Hematopoietic multipotent progenitor cell treated with erythropoietin and hydrocortisone succinate and interleukin-3 and kit ligand, for 6 days (in vitro differentiated cells): ENCODE measurements around the gene EVI5.
"Not testable (repeated sequence)": the region's sequence is repeated elsewhere in the genome, so short reads cannot be mapped to it uniquely, and the experiment has no call there.

Source experiments
- DNase-seq: peaks from one replicate; pipeline ENCODE4 v3.0.0-alpha.2; 2015

EVI5 gene

DNA sequence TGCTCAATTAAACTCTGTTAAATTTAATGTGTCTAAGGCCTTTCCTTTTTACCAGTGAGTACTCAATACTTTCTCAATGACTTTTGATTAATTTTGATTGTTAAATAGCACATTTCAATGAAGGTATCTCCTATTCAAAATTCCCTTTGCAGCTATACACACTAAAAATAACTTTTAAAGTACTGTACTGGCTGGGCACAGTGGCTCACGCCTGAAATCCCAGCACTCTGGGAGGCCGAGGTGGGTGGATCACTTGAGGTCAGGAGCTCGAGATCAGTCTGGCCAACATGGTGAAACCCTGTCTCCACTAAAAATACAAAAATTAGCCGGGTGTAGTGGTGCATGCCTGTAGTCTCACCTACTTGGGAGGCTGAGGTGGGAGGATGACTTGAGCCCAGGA is 38.7 kb downstream of the EVI5 start:
- not testable (repeated sequence) for DNase-seq

DNA sequence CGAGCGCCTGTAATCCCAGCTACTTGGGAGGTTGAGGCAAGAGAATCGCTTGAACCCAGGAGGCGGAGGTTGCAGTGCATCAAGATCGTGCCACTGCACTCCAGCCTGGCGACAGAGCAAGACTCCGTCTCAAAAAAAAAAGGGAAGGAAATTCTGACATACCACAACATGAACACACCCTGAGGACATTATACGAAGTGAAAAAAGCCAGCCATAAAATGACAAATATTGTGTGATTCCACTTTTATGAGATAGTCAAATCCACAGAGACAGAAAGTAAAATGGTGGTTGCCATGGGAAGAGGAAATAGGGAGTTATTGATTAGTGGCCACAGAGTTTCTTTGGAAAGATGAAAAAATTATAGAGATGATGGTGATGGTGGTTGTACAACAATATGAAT is 41.7 kb downstream of the EVI5 start:
- DNase-seq: peak; percentile 13

DNA sequence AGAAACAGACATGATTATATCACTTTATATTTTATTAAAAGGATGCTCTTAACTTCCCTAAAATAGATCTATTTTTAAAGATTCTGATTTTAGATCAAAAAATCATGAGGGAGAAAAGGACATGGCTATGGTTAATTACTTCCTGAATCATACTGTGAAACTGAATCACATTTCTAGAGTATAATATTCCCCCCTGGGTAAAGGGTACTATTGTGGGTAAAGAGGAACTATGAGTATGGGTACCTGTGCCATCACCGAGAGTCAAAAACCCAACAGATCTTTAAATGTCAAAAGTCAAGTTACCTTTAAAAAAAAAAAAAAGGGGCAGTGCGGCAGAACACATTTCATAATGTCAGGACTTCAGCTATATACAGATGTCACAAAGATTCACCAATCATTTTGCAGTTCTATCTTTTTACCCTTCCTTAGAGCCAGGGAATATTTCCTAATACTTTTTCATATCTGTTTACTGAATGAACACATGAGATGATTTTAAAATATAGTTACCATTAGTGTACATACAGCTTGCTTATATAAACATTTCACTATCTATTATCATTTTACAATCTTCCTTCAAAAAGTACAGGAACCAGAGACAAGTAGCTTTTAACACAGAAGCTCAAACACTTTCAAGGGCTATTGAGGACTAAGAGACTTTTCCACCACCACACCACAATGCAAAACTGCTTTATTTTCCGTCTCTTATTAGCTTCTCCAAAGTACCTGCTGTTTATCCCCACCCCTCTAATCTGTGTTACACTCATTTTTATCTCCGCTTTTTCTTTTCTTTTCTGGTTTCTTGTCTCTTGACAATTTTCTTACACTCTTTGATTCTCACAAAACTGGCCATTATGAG is 45.0 kb downstream of the EVI5 start:
- DNase-seq: no peak

DNA sequence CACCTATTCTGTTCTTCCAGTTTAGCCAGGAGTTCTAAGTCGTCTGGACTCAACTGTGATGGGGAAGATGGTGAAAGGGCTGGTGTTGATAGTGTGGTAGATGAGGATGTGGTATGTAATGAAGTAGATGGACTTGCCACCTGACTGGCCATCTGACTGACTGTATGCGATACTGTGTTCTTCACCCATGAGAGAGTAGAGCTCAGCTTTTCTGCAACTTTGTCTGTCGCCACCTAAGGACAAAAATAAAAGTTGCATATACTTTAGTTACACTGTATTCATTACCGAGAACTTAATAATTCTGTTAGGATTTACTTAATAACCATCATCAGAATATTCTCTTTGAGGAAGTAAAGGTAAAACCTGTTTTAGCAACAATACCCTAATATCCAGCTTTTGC is 48.5 kb downstream of the EVI5 start:
- peak; percentile 57 for DNase-seq

DNA sequence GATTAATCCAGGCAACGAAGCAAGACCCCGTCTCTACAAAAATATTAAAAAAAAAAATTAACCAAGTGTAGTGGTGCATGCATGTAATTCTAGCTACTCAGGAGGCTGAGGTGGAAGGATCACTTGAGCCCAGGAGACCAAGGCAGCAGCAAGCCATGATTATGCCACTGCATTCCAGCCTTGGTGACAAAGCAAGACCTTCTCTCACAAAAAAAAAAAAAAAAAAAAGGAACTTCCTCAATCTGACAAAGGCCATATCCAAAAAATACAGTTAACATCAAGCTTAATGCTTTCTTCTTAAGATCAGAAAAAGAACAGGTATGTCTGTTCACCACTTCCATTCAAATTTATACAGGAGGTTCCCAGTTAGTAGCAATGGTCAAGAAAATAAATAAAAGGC is 54.4 kb downstream of the EVI5 start:
- no peak for DNase-seq

DNA sequence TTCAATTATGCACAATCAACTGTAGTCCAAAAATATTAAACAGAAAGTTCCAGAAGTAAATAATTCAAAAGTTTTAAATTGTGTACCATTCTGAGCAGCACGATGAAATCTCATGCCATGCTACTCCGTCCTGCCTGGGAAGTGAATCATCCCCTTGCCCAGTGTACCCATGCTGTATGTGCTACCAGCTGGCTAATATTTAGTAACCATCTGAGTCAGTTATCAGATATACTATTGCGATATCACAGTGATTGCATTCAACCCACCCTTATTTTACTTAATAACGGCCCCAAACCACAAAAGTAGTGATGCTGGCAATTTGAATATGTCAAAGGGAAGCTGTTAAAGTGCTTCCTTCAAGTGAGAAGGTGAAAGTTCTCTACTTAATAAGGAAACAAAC is 56.2 kb downstream of the EVI5 start:
- DNase-seq: peak; percentile 68

DNA sequence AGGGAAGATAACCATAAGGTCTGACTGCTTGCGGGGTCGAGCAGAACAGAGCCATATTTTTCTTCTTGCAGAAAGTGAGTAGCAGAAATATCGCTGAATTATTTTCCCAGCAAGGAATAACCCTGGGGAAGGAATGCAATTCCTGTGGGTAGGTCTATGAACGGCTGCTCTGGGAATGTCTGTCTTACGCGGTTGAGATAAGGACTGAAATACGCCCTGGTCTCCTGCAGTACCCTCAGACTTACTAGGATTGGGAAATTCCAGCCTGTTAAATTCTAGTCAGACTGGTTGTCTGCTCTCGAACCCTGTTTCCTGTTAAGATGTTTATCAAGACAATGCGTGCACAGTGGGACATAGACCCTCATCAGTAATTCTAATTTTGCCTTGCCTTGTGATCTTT is 61.2 kb downstream of the EVI5 start:
- DNase-seq: not testable (repeated sequence)

DNA sequence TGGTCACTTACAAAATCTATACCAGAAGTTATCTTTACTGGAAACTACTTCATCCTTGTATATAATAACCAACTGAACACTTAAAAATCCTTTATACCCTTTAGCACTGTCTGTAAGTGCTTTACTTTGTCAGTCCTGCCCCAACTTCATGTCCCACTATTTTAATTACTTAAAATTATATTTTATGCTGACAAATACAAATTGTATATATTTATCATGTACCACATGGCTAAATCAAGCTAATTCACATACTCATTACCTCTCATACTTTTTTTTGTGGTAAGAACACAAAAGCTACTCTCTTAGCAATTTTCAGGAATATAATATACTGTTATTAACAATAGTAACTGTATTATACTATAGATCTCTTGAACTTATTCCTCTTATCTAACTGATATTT is 63.0 kb downstream of the EVI5 start:
- no peak for DNase-seq

DNA sequence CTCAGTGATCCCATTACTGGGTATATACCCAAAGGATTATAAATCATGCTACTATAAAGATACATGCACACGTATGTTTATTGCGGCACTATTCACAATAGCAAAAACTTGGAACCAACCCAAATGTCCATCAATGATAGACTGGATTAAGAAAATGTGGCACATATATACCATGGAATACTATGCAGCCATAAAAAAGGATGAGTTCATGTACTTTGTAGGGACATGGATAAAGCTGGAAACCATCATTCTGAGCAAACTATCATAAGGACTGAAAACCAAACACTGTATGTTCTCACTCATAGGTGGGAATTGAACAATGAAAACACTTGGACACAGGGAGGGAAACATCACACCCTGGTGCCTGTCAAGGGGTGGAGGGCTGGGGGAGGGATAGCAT is 63.8 kb downstream of the EVI5 start:
- not testable (repeated sequence) for DNase-seq

DNA sequence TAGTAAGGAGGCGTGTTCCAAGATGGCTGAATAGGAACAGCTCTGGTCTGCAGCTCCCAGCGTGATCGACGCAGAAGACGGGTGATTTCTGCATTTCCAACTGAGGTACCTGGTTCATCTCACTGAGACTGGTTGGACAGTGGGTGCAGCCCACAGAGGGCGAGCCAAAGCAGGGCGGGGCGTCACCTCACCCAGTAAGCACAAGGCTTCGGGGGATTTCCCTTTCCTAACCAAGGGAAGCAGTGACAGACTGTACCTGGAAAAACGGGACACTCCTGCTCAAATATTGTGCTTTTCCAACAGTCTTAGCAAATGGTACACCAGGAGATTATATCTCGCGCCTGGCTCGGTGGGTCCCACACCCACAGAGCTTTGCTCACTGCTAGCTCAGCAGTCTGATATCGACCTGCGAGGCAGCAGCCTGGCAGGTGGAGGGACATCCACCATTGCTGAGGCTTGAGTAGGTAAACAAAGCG is 69.4 kb downstream of the EVI5 start:
- not testable (repeated sequence) for DNase-seq

DNA sequence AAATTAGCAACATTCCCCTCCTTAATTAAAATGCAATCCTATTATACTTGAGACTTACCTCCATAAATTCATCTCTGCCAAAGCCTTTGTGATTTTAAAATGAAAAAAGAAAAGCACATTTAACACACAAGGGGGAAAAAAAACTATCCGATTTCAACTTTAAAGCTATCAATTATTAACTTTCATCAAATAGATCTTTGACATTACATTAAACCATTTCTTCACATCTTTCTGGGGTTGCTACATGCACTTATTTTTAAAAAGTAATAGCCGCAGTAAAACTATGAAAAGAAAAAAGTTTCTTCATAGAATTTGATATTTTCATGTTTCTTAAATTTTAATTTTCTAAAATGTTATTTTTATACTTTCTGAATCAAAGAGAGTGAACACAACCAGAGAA is 71.0 kb downstream of the EVI5 start:
- no peak for DNase-seq

DNA sequence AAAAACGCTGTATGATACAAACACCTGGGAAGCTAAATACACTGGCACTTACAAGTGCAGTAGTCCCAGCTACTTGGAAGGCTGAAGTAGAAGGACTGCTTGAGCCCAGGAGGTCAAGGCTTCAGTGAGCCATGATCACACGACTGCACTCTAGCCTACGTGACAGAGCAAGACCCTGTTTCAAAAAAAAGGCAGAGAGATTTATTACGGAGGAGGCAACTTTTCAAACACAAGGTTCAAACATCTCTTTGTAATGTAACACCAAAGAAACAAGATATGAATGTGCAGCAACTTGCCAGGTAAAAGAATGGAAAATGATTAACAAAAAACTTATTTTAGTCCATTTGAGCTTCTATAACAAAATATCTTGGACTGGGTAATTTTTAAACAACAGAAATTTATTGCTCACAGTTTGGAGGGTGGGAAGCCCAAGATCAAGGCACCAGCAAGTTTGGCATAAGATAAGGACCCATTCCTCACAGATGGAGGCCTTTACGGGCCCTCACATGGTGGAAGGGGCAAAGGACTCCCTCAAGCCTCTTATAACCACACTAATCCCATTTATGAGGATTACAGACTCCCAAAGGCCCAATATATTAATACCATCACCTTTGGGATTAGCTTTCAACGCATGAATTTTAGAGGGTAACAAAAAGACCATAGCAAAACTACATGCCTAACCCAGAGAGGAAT is 73.3 kb downstream of the EVI5 start:
- DNase-seq: no peak

DNA sequence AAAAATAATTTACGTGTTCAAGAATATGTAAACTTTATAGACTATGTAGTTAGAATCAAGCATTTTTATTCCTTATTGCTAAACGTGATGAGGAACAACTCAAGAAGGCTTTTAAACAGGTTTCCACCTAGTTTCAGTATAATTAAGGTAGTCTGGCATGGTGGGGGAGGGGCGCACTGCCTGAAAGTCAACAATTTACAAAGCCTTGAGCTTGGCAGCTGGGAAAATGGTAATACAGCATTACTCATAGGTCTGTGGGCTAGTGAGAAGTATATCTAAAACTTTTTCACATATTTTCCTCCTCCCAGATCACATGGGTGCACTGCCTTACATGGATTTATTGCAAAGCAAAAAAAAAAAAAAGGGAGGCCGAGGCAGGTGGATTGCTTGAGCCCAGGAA is 75.2 kb downstream of the EVI5 start:
- DNase-seq: no peak

DNA sequence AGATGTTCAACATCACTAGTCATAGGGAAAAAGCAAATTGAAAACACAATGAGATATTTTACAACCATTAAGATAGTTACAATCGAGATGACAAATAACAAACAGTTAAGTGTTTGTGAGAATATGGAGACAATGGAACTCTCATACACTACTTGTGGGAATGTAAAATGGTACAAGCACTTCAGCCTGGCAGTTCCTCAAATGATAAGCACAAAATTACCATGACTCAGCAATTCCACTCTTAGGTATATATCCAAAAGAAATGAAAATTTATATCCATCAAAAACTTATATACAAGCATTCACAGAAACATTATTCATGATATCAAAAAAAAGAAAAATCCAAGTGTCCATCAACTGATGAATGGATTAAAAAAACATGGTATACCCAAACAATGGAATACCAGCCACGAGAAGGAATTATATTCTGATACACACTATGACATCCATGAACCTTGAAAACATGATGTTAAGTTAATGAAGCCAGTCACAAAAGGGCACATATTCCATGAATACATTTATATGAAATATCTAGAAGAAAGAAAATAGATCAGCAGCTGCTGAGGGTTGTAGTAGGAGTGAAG is 76.4 kb downstream of the EVI5 start:
- peak; percentile 69 for DNase-seq

DNA sequence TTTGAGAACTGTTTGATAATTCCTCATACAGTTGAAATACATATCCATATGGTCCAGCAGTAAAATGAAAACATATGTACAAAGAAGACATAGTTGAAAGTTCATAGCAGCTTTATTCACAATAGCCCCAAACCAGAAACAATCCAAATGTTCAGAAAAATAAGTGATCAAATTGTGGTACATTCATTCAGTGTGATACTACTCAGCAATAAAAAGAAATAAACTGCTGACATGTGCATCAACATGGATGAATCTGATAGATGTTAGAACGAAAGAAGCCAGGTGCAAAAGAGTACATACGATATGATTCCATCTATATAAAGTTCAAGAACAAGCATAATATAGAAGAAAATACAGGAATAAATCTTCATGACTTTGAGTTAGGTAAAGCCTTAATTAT is 77.2 kb downstream of the EVI5 start:
- no peak for DNase-seq

DNA sequence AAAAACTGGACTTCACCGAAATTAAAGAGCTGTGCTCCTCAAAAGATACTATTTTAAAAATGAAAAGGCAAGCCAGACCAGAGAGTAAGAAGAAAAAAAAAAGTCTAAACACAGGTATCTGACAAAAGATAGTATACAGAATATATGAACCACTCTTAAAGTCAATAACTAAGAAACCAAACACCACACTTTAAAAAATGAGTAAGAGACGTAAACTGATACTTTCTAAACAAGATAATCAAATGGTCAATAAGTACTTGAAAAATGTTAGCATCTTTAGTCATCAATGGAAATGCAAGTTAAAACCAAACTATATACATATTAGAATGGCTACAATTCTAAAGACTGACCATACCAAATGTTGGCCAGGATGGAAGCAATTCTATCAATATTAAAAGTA is 77.6 kb downstream of the EVI5 start:
- no peak for DNase-seq

DNA sequence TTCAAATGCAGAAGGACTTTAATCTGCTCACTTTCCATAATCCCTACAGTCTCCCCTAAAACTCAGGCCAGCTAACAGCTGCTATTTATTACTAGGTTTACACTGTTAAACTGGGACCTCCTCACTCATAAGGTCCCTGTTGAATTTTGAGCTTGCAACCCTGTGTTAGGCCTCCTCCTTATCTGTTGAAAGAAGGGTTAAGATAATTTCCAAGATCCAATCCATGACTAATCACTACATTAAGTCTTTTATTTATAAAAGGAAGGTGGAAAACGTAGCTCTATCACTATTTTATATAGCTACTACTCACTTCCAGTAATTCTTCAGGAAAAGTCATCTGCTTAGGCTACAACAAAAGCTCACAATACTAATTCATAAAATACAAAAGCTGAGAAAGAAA is 79.5 kb downstream of the EVI5 start:
- DNase-seq: no peak

DNA sequence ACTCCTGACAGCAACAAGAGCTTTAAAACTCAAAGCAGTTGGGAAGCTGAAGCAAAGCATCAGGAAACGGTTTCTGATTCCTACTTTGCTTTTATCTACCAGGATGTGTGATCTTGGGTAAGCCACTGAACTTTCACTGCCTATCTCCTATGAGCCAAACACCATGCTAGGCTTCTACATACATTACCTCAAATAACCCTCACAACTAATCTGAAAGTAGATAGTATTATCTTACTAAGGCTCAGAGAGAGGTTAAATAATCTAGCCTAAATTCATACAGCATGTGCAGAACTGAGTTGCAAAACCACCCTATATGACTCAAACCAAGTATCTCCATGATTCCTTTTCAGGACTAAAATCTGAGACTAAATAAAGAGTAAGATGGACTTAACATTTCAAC is 83.8 kb downstream of the EVI5 start:
- DNase-seq: peak; percentile 42

DNA sequence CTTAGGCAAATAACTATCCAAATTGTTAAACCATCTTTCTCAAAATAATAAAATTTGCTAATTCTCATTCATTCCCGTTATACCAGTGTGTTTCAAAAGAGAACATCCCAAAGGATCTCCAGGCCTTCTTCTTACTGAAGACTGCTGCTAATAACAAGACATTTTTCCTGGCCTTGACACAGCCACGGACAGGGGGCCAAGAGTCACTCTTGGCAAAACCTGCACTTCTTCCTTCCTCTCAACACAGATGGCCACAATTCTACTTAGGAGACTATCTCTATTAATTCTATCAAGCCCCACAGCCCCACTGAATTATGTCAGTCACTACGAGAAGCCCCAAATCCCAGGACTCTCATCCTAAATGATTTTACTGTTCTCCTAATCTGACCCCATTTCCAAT is 86.0 kb downstream of the EVI5 start:
- no peak for DNase-seq

DNA sequence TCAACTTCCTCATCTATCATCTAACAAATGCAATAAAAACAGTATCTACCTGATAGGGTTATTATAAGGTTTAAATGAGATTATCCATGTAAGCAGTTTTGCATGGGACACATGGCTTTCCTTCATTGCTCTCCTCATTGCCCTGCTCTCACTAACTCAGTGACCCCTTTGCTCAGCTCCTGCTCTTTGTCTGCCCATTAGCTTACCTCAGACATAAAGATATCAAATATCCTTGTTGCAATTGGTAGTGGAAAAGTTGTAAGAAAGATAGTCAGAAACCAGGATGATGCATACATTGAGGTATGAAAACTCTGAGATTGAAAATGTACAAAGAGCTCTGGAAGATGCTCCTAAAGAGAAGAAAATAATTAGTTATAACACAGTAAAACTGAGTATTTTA is 89.8 kb downstream of the EVI5 start:
- DNase-seq: no peak

DNA sequence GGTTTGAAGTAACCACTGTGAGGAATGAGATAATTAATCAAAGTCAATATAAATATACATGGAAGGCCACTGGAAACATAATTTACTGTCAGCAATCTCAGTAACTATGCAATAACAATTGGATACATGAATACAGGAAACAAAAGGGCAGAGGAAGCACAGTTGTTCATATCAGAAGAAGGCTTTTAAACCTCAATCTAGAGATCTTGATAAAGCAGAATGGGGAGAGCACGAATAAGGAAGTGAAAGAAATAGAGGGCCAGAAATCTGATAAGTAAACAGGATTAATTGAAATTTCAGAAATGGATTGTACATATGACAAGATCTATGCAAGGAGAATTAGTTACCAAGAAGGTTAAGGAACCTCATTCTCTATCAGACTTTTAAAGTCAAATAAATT is 93.0 kb downstream of the EVI5 start:
- DNase-seq: peak; percentile 62

DNA sequence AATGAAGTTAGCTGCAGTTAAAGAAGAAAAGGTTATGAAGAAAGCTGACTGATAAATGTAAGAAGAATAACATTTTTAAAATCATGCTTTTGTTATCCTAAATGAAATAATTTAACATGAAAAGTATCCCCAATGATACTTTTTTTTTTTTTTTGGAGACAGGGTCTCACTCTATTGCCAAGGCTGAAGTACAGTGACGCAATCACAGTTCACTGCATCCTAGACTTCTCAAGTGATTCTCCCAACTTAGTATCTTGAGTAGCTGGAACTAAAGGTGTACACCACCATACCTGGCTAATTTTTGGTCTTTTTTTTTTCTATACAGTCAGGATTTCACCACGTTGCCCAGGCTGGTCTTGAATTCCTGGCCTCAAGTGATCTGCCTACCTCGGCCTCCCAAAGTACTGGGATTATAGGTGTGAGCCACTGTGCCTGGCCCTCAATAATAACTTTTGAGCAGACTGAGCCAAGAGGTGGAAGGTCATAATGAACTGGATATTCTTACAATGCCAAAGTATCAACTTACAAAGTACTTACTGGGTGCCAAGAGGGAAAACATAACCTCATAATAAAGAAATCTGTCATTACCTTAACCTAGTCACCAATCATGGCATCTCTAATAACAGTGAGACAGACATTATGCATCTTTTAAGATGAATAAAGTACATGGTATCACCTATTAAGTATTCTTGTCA is 94.5 kb downstream of the EVI5 start:
- no peak for DNase-seq

DNA sequence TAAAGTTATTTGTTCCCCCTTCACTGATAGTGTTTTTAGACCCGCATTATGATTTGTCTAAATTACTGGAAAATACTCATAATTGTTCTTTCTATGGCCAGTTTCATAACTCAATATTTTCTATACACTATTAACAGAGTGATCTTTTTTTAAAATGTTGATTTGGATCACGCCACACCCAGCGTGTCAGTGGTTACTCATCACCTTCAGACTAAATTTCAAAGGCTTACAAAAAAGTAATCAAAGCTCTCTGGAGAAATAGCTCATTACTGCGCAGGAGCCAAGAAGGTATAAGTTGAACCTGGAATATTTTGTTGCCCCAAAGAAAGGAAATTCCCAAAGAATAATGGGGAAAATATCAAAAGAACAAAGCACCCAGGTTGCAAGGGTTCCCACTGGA is 104.9 kb downstream of the EVI5 start:
- DNase-seq: no peak
